NCI-H1092 treated with DMSO at 0.1 percent for 48 hours (cell line): ENCODE data around the gene VARS1.

Source experiments
- DNase-seq: peaks from one replicate; lab custom pipeline; 2025; lab: John Stamatoyannopoulos, UW

VARS1 gene

DNA sequence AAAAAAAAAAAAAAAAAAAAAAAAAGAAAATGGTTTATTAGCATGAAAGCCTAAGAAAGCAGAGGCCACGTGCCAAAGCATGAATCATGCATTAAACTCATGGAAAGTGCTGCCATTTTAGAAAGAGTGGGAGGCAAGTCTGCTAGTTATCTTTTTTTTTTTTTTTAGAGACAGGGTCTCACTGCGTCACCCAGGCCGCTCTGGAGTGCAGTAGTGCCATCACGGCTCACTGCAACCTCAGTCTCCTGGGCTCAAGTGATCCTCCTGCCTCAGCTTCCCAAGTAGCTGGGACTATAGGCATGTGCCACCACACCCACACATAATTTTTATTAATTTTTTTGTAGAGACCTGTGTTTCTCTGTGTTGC, 23.6 kb downstream of the VARS1 start:
- no peak for DNase-seq

DNA sequence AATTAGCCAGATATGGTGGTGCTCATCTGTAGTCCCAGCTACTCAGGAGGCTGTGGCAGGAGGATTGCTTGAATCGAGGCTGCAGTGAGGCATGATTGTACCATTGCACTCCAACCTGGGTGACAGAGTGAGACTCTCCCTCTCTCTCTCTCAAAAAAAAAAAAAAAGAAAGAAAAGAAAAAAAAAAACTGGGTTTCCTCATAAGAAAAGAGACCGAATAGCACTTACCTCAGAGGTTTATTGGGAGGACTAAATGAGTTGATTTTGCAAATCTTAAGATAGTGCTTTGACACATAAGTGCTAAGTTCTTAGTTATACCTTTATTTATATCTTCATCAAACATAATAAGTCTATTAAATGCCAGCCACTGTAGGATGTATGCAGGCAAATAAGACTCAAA, 24.7 kb downstream of the VARS1 start:
- DNase-seq, result no peak

GRCh38 chr6:31769684-31770371, 25.7 kb downstream of the VARS1 start:
- no peak for DNase-seq

DNA sequence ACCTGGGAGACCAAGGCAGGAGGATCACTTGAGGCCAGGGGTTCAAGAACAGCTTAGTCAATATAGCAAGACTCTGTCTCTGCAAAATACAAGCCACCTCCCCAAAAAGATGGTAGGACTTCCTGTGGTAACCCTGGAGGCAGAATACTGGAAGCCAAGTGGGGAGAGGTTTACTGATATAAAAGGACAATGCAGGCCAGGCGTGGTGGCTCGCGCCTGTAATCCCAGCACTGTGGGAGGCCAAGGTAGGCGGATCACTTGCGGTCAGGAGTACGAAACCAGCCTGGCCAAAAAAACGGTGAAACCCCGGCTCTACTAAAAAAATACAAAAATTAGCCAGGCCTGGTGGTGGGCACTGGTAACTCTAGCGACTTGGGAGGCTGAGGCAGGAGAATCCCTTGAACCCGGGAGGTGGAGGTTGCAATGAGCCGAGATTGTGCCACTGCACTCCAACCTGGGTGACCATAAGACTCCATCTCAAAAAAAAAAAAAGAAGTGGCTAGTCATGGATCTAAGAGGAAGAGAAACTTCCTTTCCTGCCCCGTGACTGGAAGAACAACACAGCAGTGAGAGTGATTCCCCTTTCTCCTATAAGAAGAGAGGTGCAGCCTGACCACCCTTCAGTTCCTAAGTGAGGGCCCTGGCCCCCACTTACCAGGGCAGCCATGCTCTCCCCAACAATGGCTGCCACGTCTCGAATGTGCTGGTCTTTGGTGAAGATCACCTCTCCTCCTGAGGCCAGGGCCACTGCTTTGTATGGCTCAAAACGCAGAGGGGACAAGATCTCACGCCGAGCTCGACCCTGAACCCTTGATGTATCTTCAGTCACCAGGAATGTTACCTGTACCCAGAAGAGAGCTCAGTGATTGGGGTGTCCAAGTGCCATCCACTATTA, 26.9 kb downstream of the VARS1 start:
- DNase-seq, result no peak

- no peak for DNase-seq
Measured at GRCh38 chr6:31767096-31767645, 28.4 kb downstream of the VARS1 start.

- no peak for DNase-seq
Measured at GRCh38 chr6:31765910-31766794, 29.4 kb downstream of the VARS1 start.

- no peak for DNase-seq
Measured at GRCh38 chr6:31765559-31765909, 30.0 kb downstream of the VARS1 start.

GRCh38 chr6:31764198-31764597, 31.4 kb downstream of the VARS1 start:
- DNase-seq, result no peak

DNA sequence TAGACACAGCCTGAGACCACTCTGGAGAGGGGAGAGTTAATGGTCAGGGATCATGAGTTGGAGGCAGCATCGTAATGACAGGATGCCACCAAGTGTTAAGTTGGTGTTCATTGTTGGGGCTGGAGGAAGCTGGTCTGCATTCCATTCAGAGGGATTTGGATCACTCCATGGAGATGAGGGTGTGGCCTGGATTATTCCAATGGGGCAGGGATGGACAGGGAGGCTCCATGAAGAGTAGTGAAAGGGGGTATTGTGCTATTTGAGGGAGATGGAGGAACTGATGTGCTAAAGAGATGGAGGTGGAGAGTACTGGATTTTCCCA, 32.0 kb downstream of the VARS1 start:
- no peak for DNase-seq

DNA sequence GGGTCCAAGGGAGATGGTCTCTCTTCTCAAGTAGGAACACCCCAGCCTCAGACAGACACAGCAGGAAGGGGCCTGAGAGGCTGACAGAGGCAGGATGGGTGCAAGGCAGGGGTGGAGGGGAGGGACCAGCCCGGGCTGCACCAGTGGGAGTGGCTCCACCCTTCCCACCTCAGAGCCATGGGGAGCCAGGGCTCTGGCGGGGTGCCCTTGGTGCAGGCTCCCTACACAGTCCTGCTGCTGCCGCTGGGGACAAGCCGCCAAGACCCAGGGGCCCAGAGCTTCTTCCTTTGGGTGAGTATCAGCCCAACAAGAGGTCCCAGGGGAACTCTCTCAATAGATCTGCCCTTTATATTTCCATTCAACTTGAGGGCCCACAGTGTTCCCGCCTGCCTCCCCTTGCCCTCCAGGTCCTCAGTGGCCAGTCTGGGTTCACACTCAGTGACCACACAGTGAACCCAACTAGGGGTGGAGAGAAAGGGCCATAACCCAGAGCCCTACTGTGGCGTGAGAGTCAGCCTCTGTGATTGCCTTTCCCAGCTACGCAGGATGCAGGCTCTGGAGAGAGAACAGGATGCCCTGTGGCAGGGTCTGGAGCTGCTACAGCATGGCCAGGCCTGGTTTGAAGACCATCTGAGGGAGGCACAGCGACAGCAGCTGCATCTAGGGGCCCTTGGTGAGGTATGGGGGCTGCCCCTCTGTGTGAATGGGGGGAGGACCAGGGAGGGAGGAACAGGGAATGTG, 32.5 kb downstream of the VARS1 start:
- no peak for DNase-seq

DNA sequence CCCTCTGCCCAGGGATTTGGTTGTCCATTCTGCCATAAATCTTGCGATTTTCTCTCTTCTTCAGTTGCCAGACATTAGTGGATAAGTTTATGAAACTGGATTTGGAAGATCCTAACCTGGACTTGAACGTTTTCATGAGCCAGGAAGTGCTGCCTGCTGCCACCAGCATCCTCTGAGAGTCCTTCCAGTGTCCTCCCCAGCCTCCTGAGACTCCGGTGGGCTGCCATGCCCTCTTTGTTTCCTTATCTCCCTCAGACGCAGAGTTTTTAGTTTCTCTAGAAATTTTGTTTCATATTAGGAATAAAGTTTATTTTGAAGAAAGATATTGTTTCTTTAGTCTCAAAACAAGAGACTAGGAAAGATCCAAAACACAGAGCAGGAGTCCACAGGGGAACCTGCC, 33.2 kb downstream of the VARS1 start, which contains the start of gene SAPCD1:
SAPCD1 (plus strand) TSS at position 301 of the 400 bp plus-strand sequence. CDS start 399 bp downstream, outside the sequence.
- DNase-seq, result no peak

DNA sequence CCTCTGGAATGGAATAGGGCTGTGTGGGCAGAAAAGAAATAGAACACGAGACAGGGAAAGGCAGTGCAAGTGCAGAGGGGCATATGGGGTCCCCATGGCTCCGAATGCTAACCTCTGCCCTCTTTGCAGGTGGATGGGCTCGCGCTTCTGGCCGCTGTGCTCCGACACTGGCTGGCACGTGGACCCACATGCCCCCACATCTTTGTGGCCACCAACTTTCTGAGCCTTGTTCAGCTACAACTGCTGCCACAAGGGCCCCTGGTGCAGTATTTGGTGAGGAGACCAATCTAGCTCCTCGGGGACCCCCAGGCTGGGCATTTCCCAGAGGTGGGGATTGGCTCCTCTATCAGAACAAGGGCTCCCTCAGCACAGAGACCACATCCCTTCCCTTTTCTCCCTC, 34.2 kb downstream of the VARS1 start:
- DNase-seq, result no peak

DNA sequence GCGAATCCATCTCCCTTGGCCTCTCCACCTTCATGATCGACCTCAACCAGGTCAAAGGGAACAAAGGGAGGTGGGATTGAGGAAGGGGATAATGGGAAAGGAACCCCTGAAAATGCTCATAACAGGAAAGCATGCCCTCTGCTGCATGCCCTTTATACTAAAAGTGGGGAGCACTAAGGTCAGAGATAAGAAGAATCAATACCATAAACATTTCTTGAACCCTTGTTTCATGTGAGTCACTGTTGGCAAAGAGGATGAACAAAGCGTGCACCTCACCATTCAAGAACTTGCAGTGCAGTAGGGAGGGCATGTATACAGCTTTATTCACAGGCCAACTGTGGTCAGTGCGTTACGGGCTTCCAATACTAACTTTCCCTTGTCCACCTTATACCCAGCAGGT, 34.8 kb downstream of the VARS1 start:
- DNase-seq, result no peak

DNA sequence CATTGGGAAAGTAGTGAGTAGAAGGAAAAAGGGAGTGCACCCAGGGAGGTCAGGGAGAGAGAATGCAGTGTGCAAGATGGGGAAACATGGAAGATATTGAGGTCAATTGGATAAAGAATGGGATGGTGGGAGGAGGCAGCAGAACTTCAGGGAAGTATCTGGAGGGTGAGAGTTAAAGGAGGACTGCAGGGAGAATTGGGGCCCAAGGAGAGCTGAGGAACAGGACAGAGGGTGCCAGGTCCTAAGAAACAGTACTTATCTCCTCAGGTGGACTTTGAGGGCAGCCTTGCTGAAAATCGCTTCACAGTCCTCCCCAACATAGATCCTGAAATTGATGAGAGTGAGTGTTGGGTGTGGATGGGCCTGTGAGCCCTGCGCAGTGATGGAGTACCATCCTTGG, 37.3 kb downstream of the VARS1 start:
- DNase-seq, result no peak

DNA sequence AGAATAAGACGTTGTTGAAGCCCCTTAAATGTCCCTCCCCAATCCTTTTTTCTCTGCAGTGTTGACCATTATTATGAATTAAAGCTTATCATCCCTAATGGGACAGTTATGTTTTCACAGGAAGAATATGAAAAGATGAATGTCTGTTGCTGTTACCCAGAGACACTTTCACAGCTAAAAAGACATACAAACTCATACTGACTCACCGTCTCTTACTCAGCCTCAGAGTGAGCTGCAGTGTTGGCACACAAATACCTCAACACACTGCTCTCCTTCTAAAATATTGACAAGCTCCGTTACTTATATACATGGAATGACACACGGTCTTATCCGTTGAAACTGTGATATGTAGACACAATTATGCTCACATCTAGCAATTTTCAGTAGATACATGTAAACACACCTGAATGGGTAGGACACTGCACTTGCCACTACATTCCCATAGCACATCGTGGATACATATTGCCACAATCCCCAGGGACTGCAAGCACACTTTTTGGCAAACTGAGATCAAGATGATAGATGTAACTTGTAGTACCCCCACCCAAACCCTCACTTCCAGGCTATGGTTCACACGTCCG, 42.7 kb downstream of the VARS1 start:
- DNase-seq, result no peak

GRCh38 chr6:31750411-31751022, 45.0 kb downstream of the VARS1 start:
- no peak for DNase-seq

DNA sequence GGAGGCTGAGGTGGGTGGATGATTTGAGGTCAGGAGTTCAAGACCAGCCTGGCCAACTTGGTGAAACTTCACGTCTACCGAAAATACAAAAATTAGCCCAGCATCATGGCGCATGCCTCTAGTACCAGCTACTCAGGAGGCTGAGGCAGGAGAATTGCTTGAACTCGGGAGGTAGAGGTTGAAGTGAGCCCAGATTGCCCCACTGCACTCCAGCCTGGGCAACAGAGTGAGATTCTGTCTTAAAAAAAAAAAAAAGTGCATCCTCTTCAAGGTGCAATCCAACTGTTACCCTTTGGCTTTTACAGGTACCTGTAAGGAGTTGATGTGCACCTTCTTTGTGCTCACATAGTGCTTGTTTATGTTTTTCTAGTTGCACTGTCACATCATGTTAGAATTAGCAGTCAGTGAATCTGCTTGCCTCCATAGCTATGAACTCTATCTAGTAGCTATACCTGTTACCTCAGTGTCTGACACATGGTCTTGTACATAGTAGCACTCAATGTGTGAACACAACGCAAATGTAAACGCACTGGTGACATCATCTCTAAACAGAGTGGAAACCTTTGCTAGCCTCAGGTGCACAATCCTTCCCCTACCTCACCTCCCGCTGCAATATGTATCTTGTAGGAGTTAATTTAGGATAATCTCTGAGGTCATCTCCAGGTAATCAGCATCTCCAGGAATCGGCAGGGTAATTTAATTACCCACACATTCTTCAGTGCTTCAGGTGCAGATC, 46.1 kb downstream of the VARS1 start:
- DNase-seq, result no peak
